Fibroblast of the conjunctiva (primary cell): ENCODE measurements around the gene RRAGD.

ENCODE experiments used
- DNase-seq: peaks from one replicate; pipeline ENCODE4 v3.0.0-alpha.2; 2010; ENCODE audit warnings: low read depth

RRAGD gene

DNA sequence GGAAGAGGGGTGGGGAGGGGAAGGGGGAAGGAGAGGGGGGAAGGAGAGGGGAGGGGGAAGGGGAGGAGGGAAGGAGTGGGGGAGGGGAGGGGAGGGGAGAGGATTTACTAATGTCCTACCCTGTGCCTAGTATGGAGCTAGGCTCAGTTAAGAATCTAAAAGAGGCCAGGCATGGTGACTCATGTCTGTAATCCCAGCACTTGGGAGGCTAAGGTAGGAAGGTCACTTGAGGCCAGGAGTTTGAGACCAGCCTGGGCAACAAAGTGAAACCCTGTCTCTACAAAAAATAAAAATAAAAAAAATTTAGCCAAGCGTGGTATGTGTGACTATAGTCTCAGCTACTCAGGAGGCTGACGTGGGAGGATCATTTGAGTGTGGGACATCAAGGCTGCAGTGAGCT lies 72.5 kb downstream of the RRAGD start:
- DNase-seq, result no peak

- DNase-seq, result no peak
Observed at GRCh38 chr6:89335164-89335563, 76.9 kb downstream of the RRAGD start.

DNA sequence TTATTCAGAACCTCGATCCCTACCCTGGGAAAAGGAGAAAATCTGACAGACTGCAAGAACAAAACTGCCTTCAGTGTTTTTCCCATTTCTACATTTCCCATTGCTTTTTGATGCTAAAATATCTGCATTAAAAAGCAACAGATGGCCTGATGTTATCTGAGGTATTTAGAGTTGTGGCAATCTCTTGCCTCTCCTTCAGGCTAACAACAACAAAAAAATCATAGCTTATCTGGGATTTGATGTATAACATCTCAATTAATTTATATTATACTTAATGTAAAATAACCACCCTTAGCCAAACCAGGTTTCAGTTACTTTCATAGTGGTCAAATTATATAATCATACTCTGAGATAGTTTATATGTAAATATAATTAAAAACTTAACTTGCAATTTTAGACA lies 81.2 kb downstream of the RRAGD start:
- no peak for DNase-seq

GRCh38 chr6:89328976-89329375 lies 83.1 kb downstream of the RRAGD start:
- DNase-seq, result no peak

DNA sequence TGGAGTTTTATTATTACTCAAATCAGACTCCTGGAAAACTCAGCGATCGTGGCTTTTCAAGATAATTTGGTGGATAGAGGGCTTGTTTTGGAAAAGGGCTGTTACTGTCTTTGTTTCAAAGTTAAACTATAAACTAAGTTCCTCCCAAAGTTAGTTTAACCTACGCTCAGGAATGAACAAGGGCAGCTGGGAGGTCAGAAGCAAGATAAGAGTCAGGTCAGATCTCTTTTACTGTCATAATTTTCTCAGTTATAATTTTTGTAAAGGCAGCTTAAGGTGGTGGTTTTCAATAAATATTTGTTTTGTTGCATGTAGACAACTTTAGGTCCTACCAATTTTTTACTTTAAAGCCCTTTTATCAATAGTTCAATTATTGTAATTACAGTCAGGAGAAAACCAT lies 87.8 kb downstream of the RRAGD start:
- no peak for DNase-seq

DNA sequence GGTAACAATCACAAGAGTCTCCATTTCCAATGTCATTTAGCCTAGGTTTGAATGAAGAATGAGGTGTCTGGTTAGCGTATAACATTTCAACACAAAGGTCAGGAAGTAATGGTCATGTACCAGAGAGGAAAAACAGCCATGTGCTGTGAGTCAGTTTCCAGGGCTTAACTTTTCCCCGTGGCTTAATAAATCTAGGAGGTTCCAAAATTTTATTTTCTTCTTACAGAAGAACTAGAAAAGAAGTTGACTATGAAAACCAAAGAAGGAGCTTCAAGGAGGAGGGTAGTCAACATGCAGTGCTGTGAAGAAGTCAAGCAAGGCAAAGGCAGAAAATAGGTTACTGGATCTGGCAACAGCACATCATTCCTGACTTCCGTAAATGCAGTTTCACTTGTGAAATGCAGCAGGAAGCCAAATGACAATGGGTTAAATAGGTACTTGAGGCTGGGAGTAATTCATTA lies 88.5 kb downstream of the RRAGD start:
- DNase-seq, result no peak

GRCh38 chr6:89321131-89321970 lies 90.7 kb downstream of the RRAGD start:
- no peak for DNase-seq

- no peak for DNase-seq
Observed at GRCh38 chr6:89320012-89320559, 92.0 kb downstream of the RRAGD start.

- no peak for DNase-seq
Observed at GRCh38 chr6:89317067-89317466, 95.0 kb downstream of the RRAGD start.

GRCh38 chr6:89315249-89315885 lies 96.7 kb downstream of the RRAGD start, which contains the start of gene GABRR2:
GABRR2 (minus strand) TSS chr6:89315299; CDS start chr6:89315165, 134 bp downstream.
- DNase-seq, result no peak

DNA sequence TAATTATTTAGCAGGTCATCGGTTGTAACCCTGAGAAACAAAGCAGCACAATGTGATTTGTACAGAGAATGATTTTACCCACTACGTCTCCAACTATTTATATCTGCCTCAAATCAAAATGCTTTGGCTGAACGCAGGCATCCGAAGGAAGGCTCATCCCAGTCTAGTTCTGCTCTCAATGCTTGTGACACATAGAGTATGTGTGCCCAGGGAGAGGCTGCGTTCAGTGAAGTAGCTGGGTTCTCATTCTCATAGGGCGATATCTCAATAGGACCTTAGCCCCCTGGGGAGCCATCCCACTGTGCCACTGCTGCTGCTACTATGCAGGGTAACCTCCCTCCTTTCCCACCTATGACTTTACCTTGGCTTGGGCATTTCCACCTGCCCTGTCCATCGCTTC lies 97.4 kb downstream of the RRAGD start:
- no peak for DNase-seq
